ENCODE measurements around the gene ADRA2B. TPM values are rescaled to one million over a fixed set of nuclear protein-coding genes. Genes with fewer than 3 reads are reported as not detected.

ADRA2B gene
- total RNA-seq, 1 experiment from 2014 or later: not detected

DNA sequence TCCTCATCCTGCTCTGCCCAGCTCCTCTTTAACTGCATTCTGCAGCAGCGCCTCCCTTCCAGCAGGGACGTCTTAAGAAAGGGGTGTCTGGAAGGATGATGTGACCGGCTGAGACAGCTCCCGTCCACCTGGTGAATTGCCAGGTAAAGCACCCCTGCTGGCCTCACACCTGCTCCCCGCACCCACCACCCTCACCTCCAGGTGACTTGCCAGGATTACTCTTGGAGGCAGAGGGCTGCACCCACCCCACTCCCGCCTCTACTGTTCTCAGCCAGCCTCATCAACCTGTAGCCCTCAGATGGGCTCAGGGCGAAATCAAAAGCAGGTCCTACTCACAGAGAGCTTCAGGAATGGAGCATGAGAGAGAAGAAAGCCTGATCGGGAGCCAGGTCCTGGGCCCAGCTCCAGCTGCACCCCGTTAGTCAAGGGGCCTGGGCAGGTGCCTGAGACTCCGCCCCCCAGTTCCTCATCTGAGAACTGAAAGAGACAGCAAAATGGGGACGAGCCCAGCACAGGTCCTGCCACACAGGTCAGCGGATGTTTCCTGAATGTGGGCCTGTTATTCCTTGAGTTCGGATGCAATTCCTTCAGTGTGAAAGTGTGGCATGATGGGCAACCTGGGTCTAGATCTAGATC lies 5.6 kb downstream of the ADRA2B start:
- intact Hi-C loops (cut with micrococcal nuclease; ENCODE audit: unreplicated experiment): loop anchor here (10.0 kb wide), 1 partner anchor 64 kb away; no protein-coding TSS in a partner anchor
- Histone ChIP-seq H3K9me3 (ENCODE audit: low read depth, low read length, poor library complexity, severe bottlenecking) (no peaks in the 10 kb centered on the region), H3K36me3 (ENCODE audit: insufficient read depth, low read length, poor library complexity, severe bottlenecking) (no peaks in the 10 kb centered on the region), H3K27ac (ENCODE audit: low read depth, low read length, poor library complexity, severe bottlenecking) (no peak overlapping the region), H3K27me3 (replicated peaks; ENCODE audit: insufficient read depth, low read depth, low read length, poor library complexity) (no peaks in the 10 kb centered on the region), H3K4me3 (ENCODE audit: low read depth, low read length, poor library complexity, severe bottlenecking) (no peak overlapping the region), H3K4me1 (ENCODE audit: insufficient read depth, low read length, poor library complexity, severe bottlenecking) (no peaks in the 10 kb centered on the region)
- TF ChIP-seq EZH2 (IDR thresholded peaks at IDR 0.05; ENCODE audit: borderline replicate concordance, low read depth, low read length, poor library complexity, severe bottlenecking): no peak
- TF ChIP-seq, protein P1, sequence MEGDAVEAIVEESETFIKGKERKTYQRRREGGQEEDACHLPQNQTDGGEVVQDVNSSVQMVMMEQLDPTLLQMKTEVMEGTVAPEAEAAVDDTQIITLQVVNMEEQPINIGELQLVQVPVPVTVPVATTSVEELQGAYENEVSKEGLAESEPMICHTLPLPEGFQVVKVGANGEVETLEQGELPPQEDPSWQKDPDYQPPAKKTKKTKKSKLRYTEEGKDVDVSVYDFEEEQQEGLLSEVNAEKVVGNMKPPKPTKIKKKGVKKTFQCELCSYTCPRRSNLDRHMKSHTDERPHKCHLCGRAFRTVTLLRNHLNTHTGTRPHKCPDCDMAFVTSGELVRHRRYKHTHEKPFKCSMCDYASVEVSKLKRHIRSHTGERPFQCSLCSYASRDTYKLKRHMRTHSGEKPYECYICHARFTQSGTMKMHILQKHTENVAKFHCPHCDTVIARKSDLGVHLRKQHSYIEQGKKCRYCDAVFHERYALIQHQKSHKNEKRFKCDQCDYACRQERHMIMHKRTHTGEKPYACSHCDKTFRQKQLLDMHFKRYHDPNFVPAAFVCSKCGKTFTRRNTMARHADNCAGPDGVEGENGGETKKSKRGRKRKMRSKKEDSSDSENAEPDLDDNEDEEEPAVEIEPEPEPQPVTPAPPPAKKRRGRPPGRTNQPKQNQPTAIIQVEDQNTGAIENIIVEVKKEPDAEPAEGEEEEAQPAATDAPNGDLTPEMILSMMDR (conservative IDR thresholded peaks at IDR 0.05; ENCODE audit: low read depth, low read length): no peak
- no peak for DNase-seq (ENCODE audit: low spot score)
- BruUV-seq (replicated peaks): no TSS peak
- ChIA-PET POLR2A (ENCODE audit: low non-redundant PET) (no interaction called here), CTCF (no interaction called here)

DNA sequence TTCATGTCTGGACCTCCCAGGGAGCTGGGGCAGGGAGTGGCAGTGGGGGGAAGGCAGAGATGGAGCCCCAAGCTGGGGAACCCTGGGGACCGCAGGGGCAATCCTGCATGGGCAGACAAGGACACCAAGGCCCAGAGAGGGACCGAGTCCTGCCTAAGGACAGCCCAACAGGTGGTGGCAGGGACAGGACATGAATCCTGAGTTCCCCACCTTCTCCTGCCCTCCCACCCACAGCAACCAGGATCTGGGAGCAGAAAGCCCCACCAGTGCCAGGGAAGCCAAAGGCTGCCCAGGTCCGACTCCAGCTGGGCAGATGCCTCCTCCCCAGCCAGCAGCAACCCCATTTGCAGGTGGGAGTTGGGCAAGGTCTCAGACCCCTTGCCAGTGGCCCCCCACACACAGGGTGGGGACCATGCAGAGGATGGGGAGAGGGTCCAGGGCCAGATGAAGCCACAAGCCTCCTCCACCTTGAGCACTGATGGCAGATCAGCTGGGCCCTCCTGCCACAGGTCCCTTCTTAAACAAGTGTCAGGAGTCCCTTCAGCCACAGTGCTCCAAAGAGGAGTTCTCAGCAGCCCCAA lies 6.3 kb downstream of the ADRA2B start:
- intact Hi-C loops (cut with micrococcal nuclease; ENCODE audit: unreplicated experiment): loop anchor here (10.0 kb wide), 1 partner anchor 65 kb away; no protein-coding TSS in a partner anchor
- Histone ChIP-seq H3K4me3 (ENCODE audit: low read depth, low read length, poor library complexity, severe bottlenecking) (no peak overlapping the region), H3K4me1 (ENCODE audit: insufficient read depth, low read length, poor library complexity, severe bottlenecking) (no peaks in the 10 kb centered on the region), H3K27ac (ENCODE audit: low read depth, low read length, poor library complexity, severe bottlenecking) (no peak overlapping the region), H3K9me3 (ENCODE audit: low read depth, low read length, poor library complexity, severe bottlenecking) (no peaks in the 10 kb centered on the region), H3K36me3 (ENCODE audit: insufficient read depth, low read length, poor library complexity, severe bottlenecking) (no peaks in the 10 kb centered on the region), H3K27me3 (replicated peaks; ENCODE audit: insufficient read depth, low read depth, low read length, poor library complexity) (no peaks in the 10 kb centered on the region)
- ChIA-PET POLR2A (ENCODE audit: low non-redundant PET) (no interaction called here), CTCF (no interaction called here)
- BruUV-seq (replicated peaks): no TSS peak
- TF ChIP-seq, protein P1 (conservative IDR thresholded peaks at IDR 0.05; ENCODE audit: low read depth, low read length): no peak
- TF ChIP-seq EZH2 (IDR thresholded peaks at IDR 0.05; ENCODE audit: borderline replicate concordance, low read depth, low read length, poor library complexity, severe bottlenecking): no peak
- DNase-seq (ENCODE audit: low spot score): no peak

- no peaks in the 10 kb centered on the region for H3K27me3 ChIP-seq (replicated peaks; ENCODE audit: insufficient read depth, low read depth, low read length, poor library complexity)
- CTCF ChIA-PET: no interaction called here
- H3K4me3 ChIP-seq (ENCODE audit: low read depth, low read length, poor library complexity, severe bottlenecking): no peak overlapping the region
- intact Hi-C loops (cut with micrococcal nuclease; ENCODE audit: unreplicated experiment): no loop called here
- no peaks in the 10 kb centered on the region for H3K9me3 ChIP-seq (ENCODE audit: low read depth, low read length, poor library complexity, severe bottlenecking)
- TF ChIP-seq EZH2 (IDR thresholded peaks at IDR 0.05; ENCODE audit: borderline replicate concordance, low read depth, low read length, poor library complexity, severe bottlenecking): no peak
- TF ChIP-seq, protein P1 (conservative IDR thresholded peaks at IDR 0.05; ENCODE audit: low read depth, low read length): no peak
- no peaks in the 10 kb centered on the region for H3K4me1 ChIP-seq (ENCODE audit: insufficient read depth, low read length, poor library complexity, severe bottlenecking)
- no peaks in the 10 kb centered on the region for H3K36me3 ChIP-seq (ENCODE audit: insufficient read depth, low read length, poor library complexity, severe bottlenecking)
- H3K27ac ChIP-seq (ENCODE audit: low read depth, low read length, poor library complexity, severe bottlenecking): no peak overlapping the region
- POLR2A ChIA-PET (ENCODE audit: low non-redundant PET): no interaction called here
- BruUV-seq (replicated peaks): no TSS peak
- no peak for DNase-seq (ENCODE audit: low spot score)
Observed at GRCh38 chr2:96109361-96109680, 7.0 kb downstream of the ADRA2B start.
